Heart left ventricle (tissue), 13 donors: ENCODE data around the gene AXDND1.

Experiments
- POLR2A ChIP-seq, 2 donors: fragments of 450-650 bp; IDR thresholded peaks; one replicate each; pipeline ENCODE4 v1.6.1; 2017; ENCODE audit warnings: antibody characterized with exemption in 2 of 2, mild to moderate bottlenecking in 2 of 2, moderate library complexity in 2 of 2
- TF ChIP-seq, protein P1 (sequence below), 12 donors: fragments of 200-600 bp; sonication (generic) in 4 of 12; IDR thresholded peaks; one replicate each; pipeline versions ENCODE4 v1.5.0 to v1.8.0; 2018 to 2022; ENCODE audit warnings: antibody characterized with exemption in 12 of 12, mild to moderate bottlenecking in 5 of 12
- donor health status: ischemic (EF 13 %, LVEDD 7.1; RV severe dilation, severe dysfunction).
- donor health status: DM: no; HTN: yes; CAD: no.
- donor health status: DM: no; HTN: no; CAD: no.
- donor health status: ischemic (EF 25% LVEDD 6.9; RV normal size, moderate dysfunction).
- donor health status: ischemic (EF 25% LVEDD 5.7; RV mildly dilated, moderate dysfunction).
- donor health status: ischemic (EF 35%, LVEDD 5.7; RV mildly dilated, moderate dysfunction).
- donor health status: nonischemic (EF 11% LVEDD 7.7; RV severe dilation, severe dysfunction).
- donor health status: DM: yes; HTN: yes; CAD: no.
- donor health status: PGD.
- donor health status: ischemic (EF 29% LVEDD 5.4; RV normal size, mild dysfunction).
- donor health status: nonischemic (EF 23%, LVEDD 6.1; RV moderate dilation, normal function).

- TF ChIP-seq, protein P1, sequence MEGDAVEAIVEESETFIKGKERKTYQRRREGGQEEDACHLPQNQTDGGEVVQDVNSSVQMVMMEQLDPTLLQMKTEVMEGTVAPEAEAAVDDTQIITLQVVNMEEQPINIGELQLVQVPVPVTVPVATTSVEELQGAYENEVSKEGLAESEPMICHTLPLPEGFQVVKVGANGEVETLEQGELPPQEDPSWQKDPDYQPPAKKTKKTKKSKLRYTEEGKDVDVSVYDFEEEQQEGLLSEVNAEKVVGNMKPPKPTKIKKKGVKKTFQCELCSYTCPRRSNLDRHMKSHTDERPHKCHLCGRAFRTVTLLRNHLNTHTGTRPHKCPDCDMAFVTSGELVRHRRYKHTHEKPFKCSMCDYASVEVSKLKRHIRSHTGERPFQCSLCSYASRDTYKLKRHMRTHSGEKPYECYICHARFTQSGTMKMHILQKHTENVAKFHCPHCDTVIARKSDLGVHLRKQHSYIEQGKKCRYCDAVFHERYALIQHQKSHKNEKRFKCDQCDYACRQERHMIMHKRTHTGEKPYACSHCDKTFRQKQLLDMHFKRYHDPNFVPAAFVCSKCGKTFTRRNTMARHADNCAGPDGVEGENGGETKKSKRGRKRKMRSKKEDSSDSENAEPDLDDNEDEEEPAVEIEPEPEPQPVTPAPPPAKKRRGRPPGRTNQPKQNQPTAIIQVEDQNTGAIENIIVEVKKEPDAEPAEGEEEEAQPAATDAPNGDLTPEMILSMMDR (IDR thresholded peaks at IDR 0.05): no peak
- no peak for TF ChIP-seq POLR2A (IDR thresholded peaks at IDR 0.05)
Measured at GRCh38 chr1:179550746-179551682, 185.2 kb downstream of the AXDND1 start.
